ENCODE measurements around the gene KRT37.
"Not testable (repeated sequence)": the region's sequence is repeated elsewhere in the genome, so short reads cannot be mapped to it uniquely, and the experiment has no call there.

KRT37 gene

GRCh38 chr17:41382394-41382793 is 42.0 kb downstream of the KRT37 start:
- Histone ChIP-seq H3K4me2 (ENCODE audit: low read length) (no peak overlapping the region), H3K36me3 (replicated peaks; ENCODE audit: low read depth, low read length) (no peaks in the 10 kb centered on the region), H3K27ac (ENCODE audit: low read length) (no peak overlapping the region), H2AFZ (ENCODE audit: low read depth, low read length) (no peak overlapping the region), H3K4me1 (ENCODE audit: low read length) (no peaks in the 10 kb centered on the region), H3K79me2 (ENCODE audit: low read length) (no peaks in the 10 kb centered on the region), H3K4me3 (ENCODE audit: low read length) (no peak overlapping the region), H3K9ac (ENCODE audit: low read length) (no peak overlapping the region), H3K9me3 (ENCODE audit: insufficient read depth, low read length) (peaks cover 6% of the 10 kb centered on the region; the same call in 1 of the 2 replicates), H4K20me1 (ENCODE audit: insufficient read depth, low read length) (no peaks in the 10 kb centered on the region), H3K27me3 (ENCODE audit: low read depth, low read length) (no peaks in the 10 kb centered on the region; the same call in 1 of the 2 replicates)
- no peak for TF ChIP-seq CTCF (IDR thresholded peaks at IDR 0.05; ENCODE audit: low read depth, low read length)
- no peak for TF ChIP-seq EZH2phosphoT487 (IDR thresholded peaks at IDR 0.05; ENCODE audit: low read depth)

- not testable (repeated sequence) for H3K79me2 ChIP-seq (ENCODE audit: low read length); H3K27me3 ChIP-seq (ENCODE audit: low read depth, low read length); H3K4me3 ChIP-seq (ENCODE audit: low read length); H3K9me3 ChIP-seq (ENCODE audit: insufficient read depth, low read length); H3K27ac ChIP-seq (ENCODE audit: low read length); H2AFZ ChIP-seq (ENCODE audit: low read depth, low read length); H3K4me1 ChIP-seq (ENCODE audit: low read length); H4K20me1 ChIP-seq (ENCODE audit: insufficient read depth, low read length); H3K9ac ChIP-seq (ENCODE audit: low read length); H3K4me2 ChIP-seq (ENCODE audit: low read length); H3K36me3 ChIP-seq (replicated peaks; ENCODE audit: low read depth, low read length)
Observed at GRCh38 chr17:41381943-41382342, 42.4 kb downstream of the KRT37 start, which contains the start of gene KRT34. Gene KRT34 (minus strand): TSS chr17:41382306. CDS start chr17:41382246, 60 bp downstream.

- not testable (repeated sequence) for H2AFZ ChIP-seq (ENCODE audit: low read depth, low read length); H3K9me3 ChIP-seq (ENCODE audit: insufficient read depth, low read length); H3K27ac ChIP-seq (ENCODE audit: low read length); H3K9ac ChIP-seq (ENCODE audit: low read length); H3K4me2 ChIP-seq (ENCODE audit: low read length); H3K4me1 ChIP-seq (ENCODE audit: low read length); H4K20me1 ChIP-seq (ENCODE audit: insufficient read depth, low read length); H3K4me3 ChIP-seq (ENCODE audit: low read length); H3K27me3 ChIP-seq (ENCODE audit: low read depth, low read length); H3K36me3 ChIP-seq (replicated peaks; ENCODE audit: low read depth, low read length); H3K79me2 ChIP-seq (ENCODE audit: low read length)
Observed at GRCh38 chr17:41380091-41380490, 44.3 kb downstream of the KRT37 start.

- no peak overlapping the region for H2AFZ ChIP-seq (ENCODE audit: low read depth, low read length)
- no peaks in the 10 kb centered on the region for H4K20me1 ChIP-seq (ENCODE audit: insufficient read depth, low read length)
- no peaks in the 10 kb centered on the region for H3K36me3 ChIP-seq (replicated peaks; ENCODE audit: low read depth, low read length)
- no peak overlapping the region for H3K4me2 ChIP-seq (ENCODE audit: low read length)
- no peaks in the 10 kb centered on the region for H3K9me3 ChIP-seq (ENCODE audit: insufficient read depth, low read length)
- no peak overlapping the region for H3K4me3 ChIP-seq (ENCODE audit: low read length)
- no peaks in the 10 kb centered on the region for H3K4me1 ChIP-seq (ENCODE audit: low read length)
- no peak overlapping the region for H3K27ac ChIP-seq (ENCODE audit: low read length)
- TF ChIP-seq EZH2phosphoT487 (IDR thresholded peaks at IDR 0.05; ENCODE audit: low read depth) (no peak), CTCF (IDR thresholded peaks at IDR 0.05; ENCODE audit: low read depth, low read length) (no peak)
- H3K79me2 ChIP-seq (ENCODE audit: low read length): no peaks in the 10 kb centered on the region
- peaks cover 17% of the 10 kb centered on the region for H3K27me3 ChIP-seq (ENCODE audit: low read depth, low read length)
- no peak overlapping the region for H3K9ac ChIP-seq (ENCODE audit: low read length)
Observed at GRCh38 chr17:41377546-41377945, 46.8 kb downstream of the KRT37 start.

All from OCI-LY3 (cell line).